A549 (cell line): ENCODE results near the gene PTGES3L.
"Not testable (repeated sequence)": the region's sequence is repeated elsewhere in the genome, so short reads cannot be mapped to it uniquely, and the experiment has no call there.

Source experiments
- HOXB5 ChIP-seq: fragments of 250-450 bp; sonication (Bioruptor Pico); IDR thresholded peaks from 2 replicates; pipeline ENCODE4 v1.5.0; 2020; ENCODE audit warnings: mild to moderate bottlenecking, moderate library complexity
- JUN ChIP-seq, 2 experiments: fragments of >200 bp; sonication (Bioruptor Twin); formaldehyde crosslinking; IDR thresholded peaks; 2 replicates in 1 of 2; 3 replicates in 1 of 2; pipeline ENCODE4 v1.6.1; 2016 to 2017
- MAZ ChIP-seq: fragments of 150-350 bp; IDR thresholded peaks from 2 replicates; pipeline ENCODE4 v1.6.1; 2014; ENCODE audit warnings: antibody characterized with exemption, low read depth, low read length, borderline replicate concordance
- SREBF2 ChIP-seq: fragments of 450-650 bp; IDR thresholded peaks from 2 replicates; pipeline ENCODE4 v1.6.1; 2014; ENCODE audit warnings: mild to moderate bottlenecking, moderate library complexity
- TF ChIP-seq, protein P1 (sequence below): fragments of >200 bp; sonication (Bioruptor Twin); formaldehyde crosslinking; IDR thresholded peaks from 3 replicates; pipeline ENCODE4 v1.5.1; 2016

DNA sequence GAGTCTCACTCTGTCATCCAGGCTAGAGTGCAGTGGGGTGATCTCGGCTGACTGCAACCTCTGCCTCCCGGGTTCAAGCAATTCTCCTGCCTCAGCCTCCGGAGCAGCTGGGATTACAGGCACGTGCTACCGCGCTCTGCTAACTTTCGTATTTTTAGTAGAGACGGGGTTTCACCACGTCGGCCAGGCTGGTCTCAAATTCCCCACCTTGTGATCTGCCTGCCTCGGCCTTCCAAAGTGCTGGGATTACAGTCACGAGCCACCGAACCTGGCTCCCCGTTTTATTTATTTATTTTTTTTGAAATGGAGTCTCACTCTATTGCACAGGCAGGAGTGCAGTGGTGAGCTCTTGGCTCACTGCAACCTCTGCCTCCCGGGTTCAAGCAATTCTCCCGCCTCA is 4.2 kb downstream of the PTGES3L start:
- TF ChIP-seq, protein P1, sequence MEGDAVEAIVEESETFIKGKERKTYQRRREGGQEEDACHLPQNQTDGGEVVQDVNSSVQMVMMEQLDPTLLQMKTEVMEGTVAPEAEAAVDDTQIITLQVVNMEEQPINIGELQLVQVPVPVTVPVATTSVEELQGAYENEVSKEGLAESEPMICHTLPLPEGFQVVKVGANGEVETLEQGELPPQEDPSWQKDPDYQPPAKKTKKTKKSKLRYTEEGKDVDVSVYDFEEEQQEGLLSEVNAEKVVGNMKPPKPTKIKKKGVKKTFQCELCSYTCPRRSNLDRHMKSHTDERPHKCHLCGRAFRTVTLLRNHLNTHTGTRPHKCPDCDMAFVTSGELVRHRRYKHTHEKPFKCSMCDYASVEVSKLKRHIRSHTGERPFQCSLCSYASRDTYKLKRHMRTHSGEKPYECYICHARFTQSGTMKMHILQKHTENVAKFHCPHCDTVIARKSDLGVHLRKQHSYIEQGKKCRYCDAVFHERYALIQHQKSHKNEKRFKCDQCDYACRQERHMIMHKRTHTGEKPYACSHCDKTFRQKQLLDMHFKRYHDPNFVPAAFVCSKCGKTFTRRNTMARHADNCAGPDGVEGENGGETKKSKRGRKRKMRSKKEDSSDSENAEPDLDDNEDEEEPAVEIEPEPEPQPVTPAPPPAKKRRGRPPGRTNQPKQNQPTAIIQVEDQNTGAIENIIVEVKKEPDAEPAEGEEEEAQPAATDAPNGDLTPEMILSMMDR: not testable (repeated sequence)
- TF ChIP-seq HOXB5; SREBF2; MAZ; JUN (IDR thresholded peaks at IDR 0.05): not testable (repeated sequence)
